ENCODE measurements around the gene FAM131B. TPM values are rescaled to one million over a fixed set of nuclear protein-coding genes. Genes with fewer than 3 reads are reported as not detected.

The FAM131B gene
- total RNA-seq, 1 donor: 1.4 TPM

DNA sequence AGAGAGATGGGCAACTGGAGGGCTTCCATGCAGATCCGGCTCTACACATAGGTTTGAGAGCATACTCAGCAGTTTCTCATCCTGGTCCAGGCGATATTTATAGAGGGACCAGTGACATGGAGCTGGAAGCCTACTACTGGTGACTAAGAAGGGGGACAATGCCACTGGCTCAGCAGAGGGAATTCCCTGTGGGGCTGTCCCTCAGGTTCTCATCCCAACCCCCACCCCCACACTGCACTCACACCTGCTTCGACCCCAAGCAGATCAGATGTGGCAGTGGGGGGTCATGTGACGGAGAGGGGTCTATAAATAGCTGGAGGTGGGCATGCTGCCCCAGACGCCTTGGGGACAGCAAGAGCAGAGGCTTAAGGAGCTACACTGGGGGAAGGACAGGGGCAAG is 46.7 kb downstream of the FAM131B start, which contains the start of gene CLCN1:
Gene CLCN1, plus strand, starts transcription at position 336 of the 400 bp plus-strand sequence. CDS start 102 bp downstream, outside the sequence.
- Histone ChIP-seq H3K4me3 (ENCODE audit: insufficient read depth, low read length) (no peak within 1 kb of the TSS), H3K79me2 (ENCODE audit: insufficient read depth, low read length) (no peaks in the 10 kb centered on the region), H3K9me3 (ENCODE audit: low read depth, low read length) (no peaks in the 10 kb centered on the region), H3K27me3 (ENCODE audit: insufficient read depth, low read length) (no peaks in the 10 kb centered on the region), H3K4me1 (ENCODE audit: insufficient read depth, low read length) (peaks cover 12% of the 10 kb centered on the region), H3K27ac (ENCODE audit: low read depth, low read length) (no peak within 1 kb of the TSS), H3K36me3 (ENCODE audit: insufficient read depth, low read length) (no peaks in the 10 kb centered on the region), H2AFZ (ENCODE audit: low read length) (no peak within 1 kb of the TSS), H4K20me1 (ENCODE audit: insufficient read depth, low read length) (no peaks in the 10 kb centered on the region), H3K4me2 (ENCODE audit: insufficient read depth, low read length) (no peak within 1 kb of the TSS)
- no peak for DNase-seq (ENCODE audit: insufficient read length, low spot score, missing footprints)
- TF ChIP-seq, protein P1, sequence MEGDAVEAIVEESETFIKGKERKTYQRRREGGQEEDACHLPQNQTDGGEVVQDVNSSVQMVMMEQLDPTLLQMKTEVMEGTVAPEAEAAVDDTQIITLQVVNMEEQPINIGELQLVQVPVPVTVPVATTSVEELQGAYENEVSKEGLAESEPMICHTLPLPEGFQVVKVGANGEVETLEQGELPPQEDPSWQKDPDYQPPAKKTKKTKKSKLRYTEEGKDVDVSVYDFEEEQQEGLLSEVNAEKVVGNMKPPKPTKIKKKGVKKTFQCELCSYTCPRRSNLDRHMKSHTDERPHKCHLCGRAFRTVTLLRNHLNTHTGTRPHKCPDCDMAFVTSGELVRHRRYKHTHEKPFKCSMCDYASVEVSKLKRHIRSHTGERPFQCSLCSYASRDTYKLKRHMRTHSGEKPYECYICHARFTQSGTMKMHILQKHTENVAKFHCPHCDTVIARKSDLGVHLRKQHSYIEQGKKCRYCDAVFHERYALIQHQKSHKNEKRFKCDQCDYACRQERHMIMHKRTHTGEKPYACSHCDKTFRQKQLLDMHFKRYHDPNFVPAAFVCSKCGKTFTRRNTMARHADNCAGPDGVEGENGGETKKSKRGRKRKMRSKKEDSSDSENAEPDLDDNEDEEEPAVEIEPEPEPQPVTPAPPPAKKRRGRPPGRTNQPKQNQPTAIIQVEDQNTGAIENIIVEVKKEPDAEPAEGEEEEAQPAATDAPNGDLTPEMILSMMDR (IDR thresholded peaks at IDR 0.05; ENCODE audit: extremely low read depth, low read depth, low read length): no peak

DNA sequence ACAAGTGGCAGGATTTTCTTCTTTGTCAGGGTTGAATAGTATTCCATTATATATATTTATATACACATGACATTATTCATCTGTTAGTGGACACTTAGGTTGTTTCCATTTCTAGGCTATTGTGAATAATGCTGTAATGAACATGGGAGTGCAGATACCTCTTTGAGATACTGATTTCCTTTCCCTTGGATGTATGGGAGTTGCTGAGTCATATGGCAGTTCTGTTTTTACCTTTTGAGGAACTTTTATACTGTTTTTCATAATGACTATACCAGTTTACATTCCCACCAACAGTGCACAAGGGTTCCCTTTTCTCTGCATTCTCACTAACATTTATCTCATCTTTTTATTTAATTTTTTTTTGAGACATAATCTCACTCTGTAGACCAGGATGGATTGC is 48.4 kb downstream of the FAM131B start:
- TF ChIP-seq, protein P1 (IDR thresholded peaks at IDR 0.05; ENCODE audit: extremely low read depth, low read depth, low read length): no peak
- no peaks in the 10 kb centered on the region for H3K27me3 ChIP-seq (ENCODE audit: insufficient read depth, low read length)

DNA sequence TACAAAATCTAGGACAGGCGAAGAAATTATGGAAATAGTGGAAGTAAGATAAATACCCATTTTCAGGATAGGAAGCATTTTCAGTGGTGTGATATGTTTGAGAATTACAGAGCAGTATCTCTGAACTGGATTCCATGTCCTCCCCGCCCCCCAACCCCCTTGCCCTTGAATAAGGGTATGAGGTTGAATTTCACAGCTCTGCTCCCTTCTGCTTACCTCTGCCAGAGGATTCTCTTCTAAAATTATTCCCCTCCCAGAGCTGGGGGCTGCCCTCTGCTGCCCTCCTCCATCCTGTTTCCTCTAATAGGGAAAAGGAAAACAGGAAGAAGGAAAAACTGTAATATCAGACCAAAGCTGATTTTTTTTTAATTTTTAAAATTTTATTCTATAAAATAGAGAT is 53.9 kb downstream of the FAM131B start:
- no peaks in the 10 kb centered on the region for H3K79me2 ChIP-seq (ENCODE audit: insufficient read depth, low read length)
- TF ChIP-seq, protein P1 (IDR thresholded peaks at IDR 0.05; ENCODE audit: extremely low read depth, low read depth, low read length): no peak
- H3K27me3 ChIP-seq (ENCODE audit: insufficient read depth, low read length): no peaks in the 10 kb centered on the region

More for the DNA sequence above, 48.4 kb downstream of the FAM131B start:
- no peak for DNase-seq (ENCODE audit: insufficient read length, low spot score, missing footprints)
- Histone ChIP-seq H3K4me3 (ENCODE audit: insufficient read depth, low read length) (no peak overlapping the region), H3K4me2 (ENCODE audit: insufficient read depth, low read length) (no peak overlapping the region), H3K9me3 (ENCODE audit: low read depth, low read length) (no peaks in the 10 kb centered on the region), H4K20me1 (ENCODE audit: insufficient read depth, low read length) (no peaks in the 10 kb centered on the region), H3K4me1 (ENCODE audit: insufficient read depth, low read length) (peaks cover 9% of the 10 kb centered on the region), H3K36me3 (ENCODE audit: insufficient read depth, low read length) (no peaks in the 10 kb centered on the region), H3K79me2 (ENCODE audit: insufficient read depth, low read length) (no peaks in the 10 kb centered on the region), H3K27ac (ENCODE audit: low read depth, low read length) (no peak overlapping the region), H2AFZ (ENCODE audit: low read length) (no peak overlapping the region)

DNA sequence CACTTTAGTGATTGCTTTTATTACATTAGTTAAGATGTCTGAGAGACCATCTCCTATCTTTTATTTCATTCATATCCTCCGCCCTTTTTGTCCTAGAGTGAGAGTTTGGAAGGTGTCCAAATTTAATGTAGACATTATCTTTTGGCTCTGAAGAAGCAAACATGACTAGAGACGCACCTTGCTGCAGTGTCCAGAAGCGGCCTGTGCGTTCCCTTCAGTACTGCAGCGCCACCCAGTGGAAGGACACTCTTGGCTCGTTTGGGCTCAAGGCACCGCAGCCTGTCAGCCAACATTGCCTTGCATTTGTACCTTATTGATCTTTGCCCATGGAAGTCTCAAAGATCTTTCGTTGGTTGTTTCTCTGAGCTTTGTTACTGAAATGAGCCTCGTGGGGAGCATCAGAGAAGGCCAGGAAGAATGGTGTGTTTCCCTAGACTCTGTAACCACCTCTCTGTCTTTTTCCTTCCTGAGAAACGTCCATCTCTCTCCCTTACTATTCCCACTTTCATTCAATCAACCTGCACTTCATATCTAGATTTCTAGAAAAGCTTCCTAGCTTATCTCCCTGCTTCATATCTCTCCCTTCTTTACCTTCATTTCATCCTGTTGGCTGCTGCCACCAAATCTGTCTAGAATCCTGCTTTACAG is 57.0 kb downstream of the FAM131B start:
- Histone ChIP-seq H3K4me2 (ENCODE audit: insufficient read depth, low read length) (no peak overlapping the region), H2AFZ (ENCODE audit: low read length) (no peak overlapping the region), H4K20me1 (ENCODE audit: insufficient read depth, low read length) (no peaks in the 10 kb centered on the region), H3K79me2 (ENCODE audit: insufficient read depth, low read length) (no peaks in the 10 kb centered on the region), H3K9me3 (ENCODE audit: low read depth, low read length) (no peaks in the 10 kb centered on the region), H3K27ac (ENCODE audit: low read depth, low read length) (no peak overlapping the region), H3K27me3 (ENCODE audit: insufficient read depth, low read length) (no peaks in the 10 kb centered on the region), H3K36me3 (ENCODE audit: insufficient read depth, low read length) (peaks cover 71% of the 10 kb centered on the region), H3K4me3 (ENCODE audit: insufficient read depth, low read length) (no peak overlapping the region), H3K4me1 (ENCODE audit: insufficient read depth, low read length) (no peaks in the 10 kb centered on the region)
- TF ChIP-seq, protein P1 (IDR thresholded peaks at IDR 0.05; ENCODE audit: extremely low read depth, low read depth, low read length): peak; percentile 78
- DNase-seq (ENCODE audit: insufficient read length, low spot score, missing footprints): peak; percentile 79

More for the DNA sequence above, 53.9 kb downstream of the FAM131B start:
- Histone ChIP-seq H3K4me1 (ENCODE audit: insufficient read depth, low read length) (no peaks in the 10 kb centered on the region), H3K4me3 (ENCODE audit: insufficient read depth, low read length) (no peak overlapping the region), H2AFZ (ENCODE audit: low read length) (no peak overlapping the region), H3K4me2 (ENCODE audit: insufficient read depth, low read length) (no peak overlapping the region), H3K9me3 (ENCODE audit: low read depth, low read length) (no peaks in the 10 kb centered on the region), H3K27ac (ENCODE audit: low read depth, low read length) (no peak overlapping the region), H3K36me3 (ENCODE audit: insufficient read depth, low read length) (peaks cover 42% of the 10 kb centered on the region), H4K20me1 (ENCODE audit: insufficient read depth, low read length) (no peaks in the 10 kb centered on the region)
- no peak for DNase-seq (ENCODE audit: insufficient read length, low spot score, missing footprints)

Data from osteoblast (primary cell).